RPMI8226 (cell line): ENCODE measurements around the gene SLC27A5.
"Not testable (repeated sequence)": the region's sequence is repeated elsewhere in the genome, so short reads cannot be mapped to it uniquely, and the experiment has no call there.

Experiments used
- DNase-seq: peaks from one replicate; pipeline ENCODE4 v3.0.0-alpha.2; 2015

SLC27A5 gene

DNA sequence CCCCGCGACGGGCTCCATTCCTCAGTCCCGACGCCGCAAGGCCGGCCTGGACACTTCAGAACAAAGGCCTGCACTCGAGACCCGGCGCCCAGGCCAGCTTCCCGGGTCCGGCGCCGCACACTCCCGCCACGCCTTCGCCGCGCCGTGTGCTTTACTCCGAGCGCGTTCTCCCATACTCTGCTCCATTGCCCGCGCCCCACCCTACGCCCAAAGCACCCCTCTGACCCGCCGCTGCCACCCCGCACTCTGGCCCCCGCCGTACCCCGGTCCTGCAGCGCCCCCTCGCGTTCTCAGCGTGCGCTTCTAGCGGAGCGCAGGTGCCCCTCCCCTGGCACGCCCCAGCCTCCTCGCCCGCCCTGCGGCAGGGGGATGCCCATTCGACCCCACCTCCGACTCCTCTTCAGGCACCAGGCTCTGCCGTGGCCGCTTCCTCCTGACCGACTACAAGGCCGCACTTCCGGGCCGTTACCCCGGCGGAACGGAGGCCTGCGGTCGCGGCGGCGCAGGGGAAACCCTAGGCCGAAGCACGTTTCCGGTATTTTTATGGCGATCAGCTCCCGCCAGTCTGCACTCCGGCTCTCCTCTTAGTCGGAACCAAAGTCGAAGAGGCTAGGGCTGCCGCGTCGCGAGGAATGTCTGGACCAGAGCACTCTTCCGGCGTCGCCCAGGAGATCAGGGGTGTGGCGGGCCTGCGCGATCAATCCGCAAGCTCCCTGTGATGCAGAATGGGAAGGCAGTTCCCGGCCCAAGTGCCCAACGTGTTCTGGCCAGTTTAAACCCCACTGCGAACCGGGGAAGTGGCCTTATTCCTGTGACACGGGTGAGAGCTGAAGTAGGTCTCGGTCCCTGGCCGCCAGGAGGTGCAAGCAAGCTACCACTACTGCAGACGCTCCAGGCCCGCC lies 7.8 kb upstream of the SLC27A5 start, which contains the start of gene ZBTB45:
Gene ZBTB45 (minus strand): TSS at position 456 of the 902 bp plus-strand sequence. CDS start 2,137 bp downstream, outside the sequence.
- DNase-seq, result peak; percentile 97

DNA sequence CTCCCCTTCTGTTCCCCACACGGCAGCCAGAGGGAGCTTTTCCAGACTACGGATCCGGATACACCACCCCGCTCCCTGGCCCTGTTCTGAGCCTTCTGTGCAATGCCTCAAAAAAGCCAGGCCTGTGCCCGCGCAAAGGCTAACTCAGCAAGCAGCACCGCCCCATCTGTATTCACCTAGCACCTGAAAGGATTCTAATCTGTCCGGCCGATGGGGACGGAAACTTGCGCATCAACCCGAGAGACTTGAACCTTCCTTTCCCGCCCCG lies 7.2 kb upstream of the SLC27A5 start:
- peak; percentile 83 for DNase-seq

DNA sequence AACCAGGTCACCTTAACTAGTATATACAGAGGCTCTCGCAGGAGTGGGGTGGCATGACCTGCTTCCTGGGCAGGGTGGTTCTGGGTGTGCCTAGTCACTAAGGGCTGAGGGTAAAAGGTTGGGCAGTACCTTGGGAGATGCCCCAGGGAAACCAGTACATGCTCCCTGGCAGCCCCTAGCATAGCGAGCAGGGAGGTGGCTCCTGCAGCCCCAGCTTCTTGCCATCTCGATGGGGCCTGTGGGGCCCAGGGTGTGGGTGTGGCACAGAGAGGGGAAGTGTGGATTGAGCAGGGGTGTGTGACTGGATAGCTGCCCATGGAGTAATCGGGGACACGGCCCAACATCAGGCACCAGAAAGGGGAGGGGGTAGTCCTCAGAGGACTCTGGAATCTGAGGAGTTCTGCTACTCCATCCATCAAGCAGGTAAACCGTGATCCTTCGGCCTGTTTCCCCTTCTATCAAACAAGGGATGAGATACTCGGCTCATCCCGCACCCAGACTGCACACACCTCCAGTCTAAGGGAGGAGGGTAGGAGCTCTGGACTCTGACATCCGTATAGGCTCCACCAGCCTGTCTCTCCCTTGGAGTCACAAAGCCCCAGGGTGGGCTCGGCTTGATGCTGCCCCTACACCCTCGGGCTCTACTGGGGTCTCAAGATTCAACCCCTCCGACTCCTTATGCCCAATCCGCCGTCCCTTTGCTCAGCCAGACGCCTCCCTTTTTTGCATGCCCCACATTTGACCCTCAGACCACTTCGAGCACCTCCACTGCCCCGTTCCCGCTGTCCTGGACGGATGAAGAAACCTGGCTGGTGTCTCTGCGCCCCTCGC lies 6.7 kb upstream of the SLC27A5 start:
- DNase-seq, result no peak

DNA sequence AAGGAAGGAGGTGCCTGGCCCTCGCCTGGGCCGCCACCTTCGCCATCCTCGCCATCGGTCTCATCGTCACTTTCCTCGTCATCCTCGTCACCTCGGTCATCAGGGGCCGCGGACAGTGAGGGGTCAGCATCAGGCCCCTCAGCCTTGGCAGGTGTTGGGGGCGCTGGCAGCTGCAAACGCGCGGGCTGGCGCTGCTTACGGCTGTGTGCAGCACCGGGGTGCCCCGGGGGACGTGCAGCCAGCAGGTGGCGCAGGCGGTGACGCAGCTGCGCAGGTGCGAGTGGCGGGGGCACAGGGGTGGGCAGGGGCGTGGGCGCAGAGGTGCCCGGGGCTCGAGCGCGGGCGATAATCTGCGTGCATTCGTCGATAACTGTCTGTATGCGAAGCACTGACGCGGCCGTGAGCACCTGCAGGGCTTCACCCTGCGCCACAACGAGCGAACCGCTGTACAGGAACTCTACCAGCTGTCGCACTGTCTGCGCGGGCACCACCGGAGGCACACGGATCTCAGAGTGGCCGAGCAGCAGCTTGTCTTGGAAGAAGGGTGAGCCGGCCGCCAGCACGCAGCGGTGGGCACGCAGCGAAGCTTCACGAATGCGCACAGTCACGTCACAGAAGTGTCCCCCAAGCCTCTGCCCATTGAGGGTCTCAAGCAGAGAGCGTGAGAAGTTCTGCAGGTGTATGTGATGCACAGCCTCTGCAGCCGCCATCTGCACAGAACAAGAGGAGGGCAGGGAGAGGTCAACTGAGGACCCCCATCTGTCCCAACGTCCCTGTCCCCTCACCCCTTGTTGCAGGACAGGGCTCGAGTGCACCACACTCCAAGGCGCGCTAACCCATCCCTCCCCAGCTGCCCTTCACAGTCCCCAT lies 5.4 kb upstream of the SLC27A5 start:
- DNase-seq, result no peak

DNA sequence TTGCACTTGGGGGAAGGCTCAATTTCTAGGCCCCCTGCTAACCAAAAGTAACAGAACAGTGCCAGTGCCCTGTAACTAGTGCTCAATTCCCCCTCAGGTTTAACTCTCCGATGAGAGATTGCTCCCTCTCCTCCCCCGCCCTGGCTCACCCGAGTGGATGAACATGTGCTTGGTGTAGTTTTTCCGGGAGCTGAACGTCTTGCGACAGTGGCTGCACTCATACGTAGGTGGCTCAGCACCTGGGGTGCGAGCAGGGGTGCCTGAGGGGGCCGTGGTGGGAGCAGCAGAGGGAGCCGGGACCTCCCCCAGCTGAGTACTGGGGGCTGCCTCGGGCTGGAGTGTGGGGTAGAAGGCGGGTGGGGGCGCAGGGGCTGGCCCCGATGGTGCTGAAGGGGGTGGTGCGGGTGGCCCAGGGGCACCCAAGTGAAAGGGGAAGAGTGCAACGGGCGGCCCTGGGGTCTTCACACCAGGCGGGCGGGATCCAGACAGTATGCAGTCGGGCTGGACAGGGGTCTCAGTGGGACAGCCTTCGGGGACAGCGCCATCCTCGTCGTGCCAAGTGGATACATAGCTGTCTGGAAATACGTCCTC lies 4.5 kb upstream of the SLC27A5 start:
- DNase-seq, result no peak

DNA sequence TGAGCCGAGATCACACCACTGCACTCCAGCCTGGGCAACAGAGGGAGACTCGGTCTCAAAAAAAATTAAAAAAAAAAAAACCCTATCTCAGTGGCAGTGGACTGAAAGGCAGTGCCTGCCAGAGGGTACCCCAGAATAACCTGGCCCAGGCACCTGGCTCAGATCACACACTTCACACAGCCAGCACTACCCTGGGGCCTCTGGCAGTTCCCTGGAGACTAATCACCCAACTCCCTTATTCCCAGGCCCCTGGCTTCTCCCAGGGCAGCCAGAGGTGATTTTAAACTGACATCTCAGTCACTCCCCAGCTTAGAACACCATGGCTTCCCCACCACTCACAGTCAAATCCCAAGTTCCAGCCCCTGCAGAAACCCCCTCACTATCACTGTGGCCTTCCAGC lies 3.5 kb upstream of the SLC27A5 start:
- no peak for DNase-seq

DNA sequence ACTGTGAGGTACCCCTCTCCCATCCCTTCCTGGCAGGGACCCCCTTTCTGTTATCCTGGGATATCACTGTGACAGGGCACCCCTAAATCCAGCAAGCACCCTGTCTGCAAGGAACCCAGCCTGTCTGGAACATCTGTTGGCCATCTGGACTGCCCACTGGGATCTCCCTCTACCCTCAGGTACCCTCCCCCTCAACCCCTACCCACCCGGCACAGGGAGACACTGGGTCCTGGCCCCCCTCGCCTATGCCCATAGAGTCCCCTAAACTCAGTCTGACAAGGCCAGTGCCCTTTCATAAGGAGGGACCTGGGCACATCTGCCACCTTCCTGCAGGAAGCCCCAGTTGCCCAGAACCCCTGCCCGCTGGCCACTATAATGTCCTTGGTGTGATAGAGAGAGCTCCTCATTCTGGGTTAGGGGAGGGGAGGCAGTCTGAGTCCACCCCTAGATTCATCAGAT lies 2.8 kb upstream of the SLC27A5 start:
- no peak for DNase-seq

DNA sequence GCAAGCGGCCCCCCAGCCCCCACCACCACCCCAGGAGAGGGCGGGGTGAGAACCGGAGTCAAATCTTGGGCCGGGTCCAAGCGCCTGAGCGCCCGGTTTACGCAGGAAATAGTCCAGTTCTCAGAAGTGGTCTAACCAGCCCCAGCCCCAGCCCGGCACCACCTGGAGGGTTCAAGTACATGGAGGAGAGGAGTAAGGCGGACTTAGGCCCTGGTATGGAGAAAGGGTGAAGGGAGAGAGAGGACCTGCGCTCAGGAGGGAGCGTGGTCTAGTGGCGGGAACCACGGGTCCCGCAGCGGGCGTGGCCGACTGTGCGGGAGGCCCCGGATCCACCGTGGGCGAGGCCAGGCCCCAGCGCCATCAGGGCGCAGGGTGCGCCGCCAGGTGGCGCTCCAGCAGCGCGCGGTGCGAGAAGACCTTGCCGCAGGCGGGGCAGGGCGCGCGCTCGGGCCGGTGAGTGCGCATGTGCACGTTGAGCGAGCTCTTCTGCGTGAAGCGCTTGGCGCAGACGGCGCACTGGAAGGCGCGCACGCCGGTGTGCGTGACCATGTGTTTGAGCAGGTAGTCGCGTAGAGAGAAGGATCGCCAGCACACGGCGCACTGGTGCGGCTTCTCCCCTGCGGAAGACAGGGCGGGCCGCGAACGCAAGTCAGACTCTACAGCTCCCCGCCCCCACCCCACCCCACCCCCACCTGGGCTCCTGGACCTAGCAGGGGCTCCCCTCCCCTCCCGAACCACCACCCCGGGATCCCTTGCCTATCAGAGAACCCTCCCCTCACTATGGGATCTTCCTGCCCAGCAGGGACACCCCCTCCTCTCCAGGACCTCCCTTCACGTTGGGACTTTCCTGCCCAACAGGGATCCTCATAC lies 2.1 kb upstream of the SLC27A5 start:
- peak; percentile 87 for DNase-seq

DNA sequence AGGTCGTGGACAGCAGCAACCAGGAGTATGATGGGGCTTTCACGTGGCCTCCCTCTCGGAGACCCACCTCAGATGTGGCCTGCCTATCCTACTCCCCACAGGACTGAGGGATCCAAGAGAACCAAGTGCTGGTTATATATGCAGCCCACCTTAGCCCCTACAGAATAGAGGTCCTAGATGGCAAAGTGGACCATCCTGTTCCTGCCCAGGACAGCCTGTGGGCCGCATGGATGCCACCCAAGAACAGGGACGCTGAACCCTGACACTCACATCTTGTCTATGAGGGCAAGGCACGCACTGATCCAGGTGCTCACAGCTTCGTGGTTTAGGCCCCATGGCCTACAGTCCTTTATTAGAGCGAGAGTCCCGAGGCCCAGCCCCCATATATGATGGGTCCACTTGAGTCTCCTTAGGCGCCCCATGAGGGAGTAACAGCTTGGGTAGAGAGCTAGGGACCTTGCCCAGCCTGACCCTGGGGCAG lies 1.5 kb upstream of the SLC27A5 start:
- no peak for DNase-seq

DNA sequence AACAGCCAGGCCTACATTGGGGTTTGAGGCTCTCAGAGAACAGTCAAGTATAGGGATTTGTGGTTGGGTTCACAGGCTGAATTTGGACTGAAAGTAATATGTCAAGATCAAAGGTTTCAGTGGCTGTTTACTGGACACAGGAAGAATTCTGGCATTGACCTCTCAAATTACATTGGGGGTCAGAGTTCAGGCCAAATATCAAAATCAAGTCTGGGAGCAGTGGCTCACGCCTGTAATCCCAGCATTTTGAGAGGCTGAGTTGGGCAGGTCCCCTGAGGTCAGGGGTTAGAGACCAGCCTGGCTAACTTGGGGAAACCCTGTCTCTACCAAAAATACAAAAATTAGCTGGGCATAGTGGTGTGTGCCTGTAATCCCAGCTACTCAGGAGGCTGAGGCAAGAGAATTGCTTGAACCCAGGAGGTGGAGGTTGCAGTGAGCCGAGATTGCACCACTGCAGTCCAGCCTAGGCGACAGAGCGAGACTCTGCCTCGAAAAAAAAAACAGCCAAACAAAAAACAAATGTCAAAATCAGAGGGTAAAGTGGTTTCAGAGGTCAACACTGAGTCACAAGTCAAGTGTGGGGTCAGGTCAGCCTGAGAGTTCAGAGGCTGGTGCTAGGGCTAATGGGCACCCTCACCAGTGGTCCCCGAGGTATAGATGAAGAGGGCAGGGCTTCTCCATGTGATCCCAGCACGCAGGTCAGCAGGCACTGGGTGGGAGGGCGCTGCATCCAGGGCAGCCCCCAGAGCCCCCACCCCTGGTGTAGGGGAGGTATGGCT lies 1.5 kb downstream of the SLC27A5 start:
- DNase-seq, result no peak

DNA sequence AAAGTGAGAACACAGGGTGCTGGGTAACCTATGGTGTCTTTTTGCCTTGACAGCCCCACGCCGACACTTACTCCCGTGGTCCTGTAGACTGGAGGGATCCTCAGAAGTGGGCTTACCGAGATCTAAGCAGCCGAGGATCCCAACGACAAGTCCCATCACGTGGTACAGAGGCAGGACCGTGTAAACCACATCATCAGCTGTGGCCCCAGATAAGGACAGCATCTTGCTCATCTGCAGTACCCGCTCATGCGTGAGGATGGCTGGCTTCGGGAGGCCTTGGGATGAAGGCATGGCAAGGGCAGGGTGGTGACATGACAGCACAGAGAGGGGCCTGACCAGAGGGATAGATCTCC lies 2.1 kb downstream of the SLC27A5 start:
- DNase-seq, result no peak

DNA sequence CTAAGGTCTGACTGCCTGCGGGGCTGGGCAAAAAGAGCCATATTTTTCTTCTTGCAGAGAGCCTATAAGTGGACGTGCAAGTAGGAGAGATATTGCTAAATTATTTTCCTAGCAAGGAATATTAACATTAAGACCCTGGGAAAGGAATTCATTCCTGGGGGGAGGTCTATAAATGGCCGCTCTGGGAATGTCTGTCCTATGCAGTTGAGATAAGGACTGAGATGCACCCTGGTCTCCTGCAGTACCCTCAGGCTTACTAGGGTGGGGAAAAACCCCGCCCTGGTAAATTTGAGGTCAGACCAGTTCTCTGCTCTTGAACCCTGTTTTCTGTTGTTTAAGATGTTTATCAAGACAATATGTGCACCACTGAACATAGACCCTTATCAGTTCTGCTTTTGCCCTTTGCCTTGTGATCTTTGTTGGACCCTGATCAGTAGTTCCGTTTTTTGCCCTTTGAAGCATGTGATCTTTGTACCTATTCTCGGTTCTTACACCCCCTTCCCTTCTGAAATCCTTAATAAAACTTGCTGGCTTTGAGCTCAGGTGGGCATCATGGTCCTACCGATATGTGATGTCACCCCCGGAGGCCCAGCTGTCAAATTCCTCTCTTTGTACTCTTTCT lies 4.1 kb downstream of the SLC27A5 start:
- DNase-seq, result not testable (repeated sequence)

DNA sequence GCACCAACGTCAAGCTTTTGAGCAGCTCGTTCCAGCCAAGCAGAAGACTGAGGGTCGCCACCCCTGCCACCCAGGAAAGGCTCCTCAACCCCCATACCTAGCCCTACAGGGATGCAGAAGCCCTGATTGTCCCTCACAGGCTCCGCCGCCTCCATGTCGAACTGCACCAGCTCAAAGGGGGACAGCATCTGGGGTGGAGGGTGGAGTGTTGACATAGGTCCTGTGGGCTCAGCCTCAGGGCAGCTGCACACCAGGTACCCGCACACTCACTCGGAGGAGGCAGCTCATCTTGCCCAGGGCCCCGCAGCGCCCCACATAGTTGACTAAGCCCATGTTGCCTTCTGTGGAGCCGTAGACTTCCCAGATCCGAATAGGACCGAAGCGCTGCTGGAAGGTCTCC lies 11.6 kb downstream of the SLC27A5 start:
- DNase-seq, result no peak

DNA sequence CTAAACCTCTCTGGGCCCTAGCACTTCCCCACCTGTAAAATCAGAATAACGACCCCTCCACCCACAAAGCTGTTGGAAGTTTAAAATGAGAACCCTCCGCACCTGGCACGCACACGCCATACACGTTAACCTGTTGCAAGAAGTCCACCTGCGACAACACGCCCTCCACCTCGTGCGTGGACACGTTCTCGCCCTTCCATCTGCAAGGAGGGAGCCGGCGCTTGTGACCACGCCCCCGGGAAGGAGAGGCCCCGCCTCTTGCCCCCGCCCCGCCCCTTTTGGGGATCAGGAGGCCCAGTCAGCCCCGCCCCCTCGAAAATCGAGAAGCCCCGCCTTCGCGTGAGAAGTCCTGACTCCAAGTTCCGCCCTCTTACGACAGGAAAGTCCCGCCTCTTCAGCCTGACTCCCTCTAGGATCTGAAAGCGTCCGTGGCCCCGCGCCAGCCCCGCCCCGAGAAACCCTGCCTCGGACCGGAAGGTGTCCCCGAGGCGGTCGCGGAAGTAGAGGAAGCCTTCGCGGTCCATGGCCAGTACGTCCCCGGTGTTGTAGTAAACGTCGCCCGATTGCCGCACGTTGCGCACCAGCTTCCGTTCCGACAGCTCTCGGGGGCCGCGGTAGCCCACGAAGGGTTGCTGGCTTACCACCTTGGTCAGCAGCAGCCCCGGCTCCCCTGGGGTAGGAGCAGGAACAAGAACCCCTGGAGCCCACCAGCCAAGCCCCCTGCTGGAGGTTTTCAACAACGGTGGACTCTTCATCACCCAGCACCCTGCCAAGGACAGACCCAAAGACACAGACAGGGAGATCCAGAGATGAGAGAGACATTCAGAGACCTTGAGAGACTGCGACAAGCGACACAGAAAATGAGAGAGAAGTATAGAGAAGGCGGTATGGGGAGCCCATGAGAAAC lies 12.5 kb downstream of the SLC27A5 start:
- peak; percentile 100 for DNase-seq

DNA sequence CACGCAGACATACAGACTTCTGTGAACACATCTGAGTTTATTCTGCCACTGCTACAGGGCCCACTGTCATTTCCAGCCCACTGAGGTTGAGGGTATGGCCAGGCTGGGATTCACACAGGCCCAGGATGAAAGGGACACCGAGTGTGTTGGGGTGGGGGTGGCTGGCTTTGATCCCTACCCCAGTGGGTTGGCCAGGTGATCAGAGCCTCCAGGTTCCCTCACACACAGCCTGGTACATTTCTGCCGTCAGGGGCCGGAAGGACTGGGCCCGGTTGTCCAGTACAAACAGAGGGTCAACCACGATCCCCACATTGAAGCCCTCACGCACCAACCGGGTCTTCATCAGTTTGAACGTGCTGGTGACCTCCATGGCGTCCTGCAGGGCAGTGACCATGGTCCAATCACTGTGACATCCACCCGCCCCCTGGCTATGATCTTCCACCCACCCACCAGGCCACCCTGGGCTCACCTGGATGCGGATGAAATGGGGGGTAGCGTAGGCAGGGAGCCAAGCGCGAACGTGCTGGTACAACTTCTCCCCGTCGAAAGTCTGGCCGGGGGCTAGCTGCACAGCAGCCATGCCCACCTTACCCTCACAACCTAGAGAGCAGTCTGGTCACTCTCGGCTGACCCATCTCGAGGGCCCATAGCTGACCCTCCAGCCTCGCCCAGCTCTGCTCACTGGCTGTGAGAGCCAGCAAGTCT lies 13.3 kb downstream of the SLC27A5 start:
- DNase-seq, result no peak

DNA sequence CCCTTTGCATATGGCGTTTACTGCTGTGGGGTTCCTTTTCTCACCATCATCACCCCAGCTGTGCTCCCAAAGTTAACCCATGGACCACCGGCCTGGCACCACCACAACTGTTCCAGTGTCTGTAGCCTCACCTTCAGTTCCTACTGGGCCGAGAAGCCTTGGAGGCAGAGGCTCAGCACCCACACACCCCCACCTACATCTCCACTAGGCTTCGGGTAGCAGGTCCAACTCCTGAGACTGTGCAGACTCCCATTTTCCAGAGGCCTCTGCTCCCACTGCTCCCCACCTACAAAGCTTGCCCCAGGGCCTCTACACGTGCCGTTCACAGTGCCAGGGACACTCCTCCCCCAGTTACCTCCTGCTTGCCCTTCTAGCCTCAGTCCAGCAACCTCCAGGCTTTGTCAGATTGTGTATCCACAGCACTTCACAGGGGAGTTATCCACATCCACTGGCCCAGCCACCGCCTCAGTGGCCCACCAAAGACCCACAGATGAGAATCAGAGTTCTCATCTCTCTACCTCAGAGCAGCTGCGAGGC lies 14.1 kb downstream of the SLC27A5 start:
- no peak for DNase-seq

DNA sequence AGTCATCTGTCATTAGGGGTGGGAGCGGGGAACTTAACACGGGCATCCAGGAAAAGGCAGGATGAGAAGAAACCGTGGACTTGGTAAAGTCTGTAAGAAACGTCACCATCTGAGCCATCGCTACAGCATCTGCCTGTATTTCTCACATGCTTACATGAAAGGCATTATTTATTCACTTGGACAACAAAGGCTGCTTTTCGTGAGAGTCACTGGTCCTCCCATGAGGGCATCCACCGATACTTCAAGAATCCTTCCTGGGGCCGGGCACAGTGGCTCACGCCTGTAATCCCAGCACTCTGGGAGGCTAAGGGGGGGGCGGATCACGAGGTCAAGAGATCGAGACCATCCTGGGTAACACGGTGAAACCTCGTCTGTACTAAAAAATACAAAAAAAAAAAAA lies 19.5 kb downstream of the SLC27A5 start:
- no peak for DNase-seq

DNA sequence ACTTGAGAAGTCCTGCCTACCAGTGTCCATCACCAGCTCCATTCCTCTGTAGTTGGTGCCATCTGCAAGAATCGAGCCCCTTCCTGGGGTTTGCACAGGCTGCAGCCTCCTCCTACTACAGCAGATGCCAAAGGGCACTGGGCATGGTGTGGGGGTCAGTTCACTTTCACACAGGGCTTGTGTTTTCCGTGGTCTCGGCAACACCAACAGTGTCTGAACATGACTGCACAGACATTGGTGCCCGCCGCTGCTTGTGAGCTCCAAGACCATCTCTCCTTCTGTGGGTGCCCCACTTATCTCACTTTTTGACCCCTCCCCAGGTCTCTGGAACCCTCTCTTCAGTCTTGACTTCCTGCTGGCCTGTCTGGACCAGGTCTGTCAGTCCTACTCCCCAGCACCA lies 20.4 kb downstream of the SLC27A5 start:
- DNase-seq, result no peak
